ENCODE data around the gene MRPS27.

The MRPS27 gene

GRCh38 chr5:72255670-72256069, 64.4 kb downstream of the MRPS27 start:
- DNase-seq: no peak

- no peak for DNase-seq
These were observed 64.8 kb downstream of the MRPS27 start for GRCh38 chr5:72255237-72255636.

GRCh38 chr5:72252574-72253155, 67.4 kb downstream of the MRPS27 start:
- no peak for DNase-seq

- no peak for DNase-seq
These were observed 68.0 kb downstream of the MRPS27 start for GRCh38 chr5:72252008-72252407.

- no peak for DNase-seq
These were observed 68.7 kb downstream of the MRPS27 start for GRCh38 chr5:72251386-72251785.

- no peak for DNase-seq
These were observed 71.5 kb downstream of the MRPS27 start for GRCh38 chr5:72248410-72248981.

GRCh38 chr5:72246954-72247442, 73.0 kb downstream of the MRPS27 start:
- DNase-seq: no peak

GRCh38 chr5:72245951-72246532, 74.0 kb downstream of the MRPS27 start:
- no peak for DNase-seq

- DNase-seq: no peak
These were observed 74.5 kb downstream of the MRPS27 start for GRCh38 chr5:72245546-72245945.

GRCh38 chr5:72244862-72245371, 75.1 kb downstream of the MRPS27 start:
- DNase-seq: no peak

- DNase-seq: no peak
These were observed 76.3 kb downstream of the MRPS27 start for GRCh38 chr5:72243706-72244105.

GRCh38 chr5:72242796-72243475, 77.1 kb downstream of the MRPS27 start:
- no peak for DNase-seq

- DNase-seq: no peak
These were observed 78.6 kb downstream of the MRPS27 start for GRCh38 chr5:72241346-72242003.

GRCh38 chr5:72238712-72239445, 81.2 kb downstream of the MRPS27 start:
- no peak for DNase-seq

- DNase-seq: no peak
These were observed 82.2 kb downstream of the MRPS27 start for GRCh38 chr5:72237879-72238278.

GRCh38 chr5:72237415-72237814, 82.6 kb downstream of the MRPS27 start:
- no peak for DNase-seq

GRCh38 chr5:72235725-72236124, 84.3 kb downstream of the MRPS27 start:
- DNase-seq: no peak

GRCh38 chr5:72234868-72235267, 85.2 kb downstream of the MRPS27 start:
- no peak for DNase-seq

GRCh38 chr5:72234265-72234700, 85.8 kb downstream of the MRPS27 start:
- no peak for DNase-seq

GRCh38 chr5:72233835-72234234, 86.2 kb downstream of the MRPS27 start:
- DNase-seq: no peak

- no peak for DNase-seq
These were observed 87.2 kb downstream of the MRPS27 start for GRCh38 chr5:72232838-72233237.

GRCh38 chr5:72231991-72232703, 87.9 kb downstream of the MRPS27 start:
- DNase-seq: no peak

Data from activated T-cell treated with anti-CD3 and anti-CD28 coated beads for 4 hours (primary cell).